GM19351 (cell line): ENCODE measurements around the gene SIK2.

Experiments used
- ATAC-seq: cut with Tn5 transposase; IDR thresholded peaks from one replicate; pipeline ENCODE4 v1.9.1; 2021; ENCODE audit warnings: mild to moderate bottlenecking, moderate library complexity; ENCODE audit not compliant: unreplicated experiment

Gene SIK2

DNA sequence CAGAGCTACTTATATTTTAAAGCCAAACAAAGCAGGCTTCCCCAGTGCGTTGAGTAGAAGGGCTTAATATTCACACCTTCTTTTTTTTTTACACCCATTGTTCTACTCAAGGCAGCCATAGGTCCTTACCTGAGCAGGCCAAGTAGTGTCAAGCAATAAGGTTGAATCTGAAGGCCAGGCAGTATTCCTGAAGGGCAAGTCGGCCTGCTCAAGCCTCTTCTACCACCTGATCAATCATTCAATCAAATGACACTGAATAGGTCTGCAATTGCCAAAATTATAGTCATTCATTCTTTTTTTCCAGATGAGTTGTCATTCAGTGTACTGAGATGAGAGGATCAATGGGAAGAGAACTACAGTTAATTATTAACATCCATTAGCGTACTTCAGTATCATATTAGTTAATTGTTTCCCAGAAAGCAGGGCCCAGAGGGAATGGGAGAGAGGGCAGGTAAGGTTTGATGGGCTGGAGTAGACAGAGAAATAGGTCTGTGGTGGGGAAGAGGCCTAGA is 175.9 kb downstream of the SIK2 start:
- no peak for ATAC-seq

DNA sequence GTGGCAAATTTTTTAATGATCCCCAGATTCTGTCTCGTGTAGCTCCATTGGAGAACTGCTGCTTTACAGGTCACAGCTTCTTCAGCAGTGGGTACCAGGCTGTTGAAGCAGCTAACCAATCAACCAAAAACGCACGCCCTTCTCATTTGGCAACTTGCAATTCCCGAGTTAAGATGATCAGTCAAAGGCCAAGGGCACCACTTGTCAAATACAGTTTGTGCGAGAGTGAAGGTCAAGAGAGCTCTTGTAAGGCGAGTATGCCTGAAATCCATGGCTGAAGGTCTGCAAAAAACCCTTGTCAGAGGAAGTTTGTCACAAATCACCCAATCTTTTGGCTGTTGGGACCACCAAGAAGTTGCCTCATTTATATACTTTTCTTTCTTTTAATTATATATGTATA is 176.9 kb downstream of the SIK2 start:
- no peak for ATAC-seq
